HCT116 (cell line): Measurements from ENCODE around the gene RPTOR. TPM values are rescaled to one million over a fixed set of nuclear protein-coding genes. Genes with fewer than 3 reads are reported as not detected.
A peak's percentile ranks its signal among the peaks of the same experiment; 100 is the strongest.

ENCODE experiments used
- ATAC-seq: fragments of 200-7000 bp; cut with Tn5 transposase; 2 replicates; pipeline ENCODE4 v1.9.1; 2020; ENCODE audit warnings: mild to moderate bottlenecking, moderate library complexity
- BruUV-seq: library from RNA; stranded (reverse); fragments of 400-500 nt; replicated peaks from 2 replicates; lab custom pipeline; 2021; lab: Mats Ljungman, UMichigan
- CTCF ChIA-PET: fragments of 300-600 bp; sonication (Branson Sonifier 250); formaldehyde crosslinking; loops from one replicate; lab custom pipeline; 2021; ENCODE audit warnings: antibody characterized with exemption; lab: Charles Lee
- POLR2A ChIA-PET: fragments of 300-600, 350-600 bp; sonication (Branson Sonifier 250); formaldehyde crosslinking; loops from one replicate; lab custom pipeline; 2021; ENCODE audit warnings: antibody characterized with exemption; lab: Charles Lee
- RAD21 ChIA-PET, 2 experiments: fragments of 300-600 bp; sonication (Branson Sonifier 250); formaldehyde crosslinking; loops; one replicate each; lab custom pipeline; 2023; ENCODE audit warnings: low total read pairs in 2 of 2; ENCODE audit not compliant: uncharacterized antibody in 2 of 2, unreplicated experiment in 2 of 2, low non-redundant PET in 1 of 2; lab: Charles Lee
- DNase-seq: peaks from one replicate; pipeline ENCODE4 v3.0.0-alpha.2; 2010; ENCODE audit warnings: low read depth, low spot score
- H2AFZ ChIP-seq: fragments of 200-600 bp; shearing (Covaris generic), sonication (generic); 2 replicates; pipeline ENCODE4 v1.6.1; 2017; ENCODE audit warnings: low read depth, mixed run types, mixed read lengths, antibody characterized with exemption, low read length; ENCODE audit not compliant: poor library complexity, severe bottlenecking
- H3K27ac ChIP-seq: 2 replicates; pipeline ENCODE4 v1.5.1; 2012; ENCODE audit warnings: low read depth, low read length
- H3K27me3 ChIP-seq: fragments of 200-600 bp; sonication (generic); 2 replicates; pipeline ENCODE4 v1.6.1; 2016; ENCODE audit warnings: mixed run types, low read length, mixed read lengths; ENCODE audit not compliant: insufficient read depth
- H3K36me3 ChIP-seq, 2 experiments: fragments of 200-500 bp in 1 of 2; fragments of 200-600 bp in 1 of 2; sonication (Bioruptor generic) in 1 of 2; sonication (generic) in 1 of 2; 2 replicates each; pipeline versions ENCODE4 v1.5.1 to v1.6.1; 2014 to 2016; ENCODE audit warnings: low read length in 2 of 2, inconsistent platforms in 1 of 2, mixed read lengths in 1 of 2, mixed run types in 1 of 2; ENCODE audit not compliant: insufficient read depth in 2 of 2, control insufficient read depth in 1 of 2
- H3K4me1 ChIP-seq, 2 experiments: fragments of 200-600 bp in 1 of 2; sonication (generic) in 1 of 2; 2 replicates each; pipeline versions ENCODE4 v1.5.1 to v1.6.1; 2012 to 2017; ENCODE audit warnings: low read length in 2 of 2, inconsistent platforms in 1 of 2, mild to moderate bottlenecking in 1 of 2, mixed read lengths in 1 of 2, mixed run types in 1 of 2, moderate library complexity in 1 of 2; ENCODE audit not compliant: insufficient read depth in 2 of 2, control insufficient read depth in 1 of 2
- H3K4me2 ChIP-seq: fragments of 200-600 bp; sonication (generic); 2 replicates; pipeline ENCODE4 v1.6.1; 2017; ENCODE audit warnings: mixed run types, low read length, mixed read lengths
- H3K4me3 ChIP-seq, 2 experiments: fragments of 200-600 bp in 1 of 2; sonication (generic) in 1 of 2; replicated peaks in 1 of 2; 2 replicates each; pipeline ENCODE4 v1.5.1; 2011 to 2016; ENCODE audit warnings: low read length in 2 of 2, control low read depth in 1 of 2, low read depth in 1 of 2, mild to moderate bottlenecking in 1 of 2, mixed read lengths in 1 of 2, mixed run types in 1 of 2
- H3K79me2 ChIP-seq: fragments of 200-600 bp; sonication (generic); 2 replicates; pipeline ENCODE4 v1.6.1; 2017; ENCODE audit warnings: mild to moderate bottlenecking, mixed run types, low read length, moderate library complexity, mixed read lengths; ENCODE audit not compliant: insufficient read depth
- H3K9ac ChIP-seq: fragments of 200-600 bp; sonication (generic); 2 replicates; pipeline ENCODE4 v1.6.1; 2016; ENCODE audit warnings: low read length, mixed read lengths
- H3K9me2 ChIP-seq: fragments of 200-600 bp; sonication (generic), shearing (Covaris generic); 2 replicates; pipeline ENCODE4 v1.6.1; 2017; ENCODE audit warnings: mixed run types, mild to moderate bottlenecking, moderate library complexity; ENCODE audit not compliant: insufficient read depth
- H3K9me3 ChIP-seq, 2 experiments: fragments of 200-500 bp in 1 of 2; fragments of 200-600 bp in 1 of 2; sonication (Bioruptor generic) in 1 of 2; sonication (generic) in 1 of 2; 2 replicates each; pipeline ENCODE4 v1.6.1; 2014 to 2017; ENCODE audit warnings: low read length in 2 of 2, mixed read lengths in 2 of 2, inconsistent platforms in 1 of 2, low read depth in 1 of 2, mild to moderate bottlenecking in 1 of 2, mixed run types in 1 of 2, moderate library complexity in 1 of 2; ENCODE audit not compliant: control insufficient read depth in 1 of 2, insufficient read depth in 1 of 2
- H4K20me1 ChIP-seq: fragments of 200-600 bp; sonication (generic), shearing (Covaris generic); 2 replicates; pipeline ENCODE4 v1.6.1; 2017; ENCODE audit warnings: mixed run types, mild to moderate bottlenecking, moderate library complexity; ENCODE audit not compliant: insufficient read depth
- ATF3 ChIP-seq: IDR thresholded peaks from 2 replicates; pipeline ENCODE4 v1.6.1; 2012
- CTCF ChIP-seq, 3 experiments: fragments of 200-600 bp in 1 of 3; sonication (generic) in 1 of 3; IDR thresholded peaks in 2 of 3; conservative IDR thresholded peaks in 1 of 3; 2 replicates each; pipeline ENCODE4 v1.5.1; 2012 to 2017; ENCODE audit warnings: low read depth in 2 of 3, low read length in 2 of 3, antibody characterized with exemption in 1 of 3, borderline replicate concordance in 1 of 3, control low read depth in 1 of 3, mild to moderate bottlenecking in 1 of 3, mixed read lengths in 1 of 3, mixed run types in 1 of 3, moderate library complexity in 1 of 3; ENCODE audit not compliant: insufficient read depth in 1 of 3
- EZH2 ChIP-seq: fragments of 200-600 bp; sonication (generic); IDR thresholded peaks from 2 replicates; pipeline ENCODE4 v1.6.1; 2017; ENCODE audit warnings: antibody characterized with exemption, mixed run types
- FOSL1 ChIP-seq: IDR thresholded peaks from 2 replicates; pipeline ENCODE4 v1.6.1; 2012; ENCODE audit warnings: low read depth
- JUND ChIP-seq: IDR thresholded peaks from 2 replicates; pipeline ENCODE4 v1.6.1; 2012
- POLR2A ChIP-seq: IDR thresholded peaks from 2 replicates; pipeline ENCODE4 v1.7.0; 2011; ENCODE audit warnings: borderline replicate concordance; ENCODE audit not compliant: insufficient read depth, insufficient read length; ENCODE audit errors: extremely low read depth
- POLR2AphosphoS5 ChIP-seq: IDR thresholded peaks from 2 replicates; pipeline ENCODE4 v1.6.1; 2011; ENCODE audit warnings: mild to moderate bottlenecking, low read depth, low read length, moderate library complexity
- REST ChIP-seq: IDR thresholded peaks from 2 replicates; pipeline ENCODE4 v1.6.1; 2012; ENCODE audit warnings: low read depth
- SIN3A ChIP-seq: IDR thresholded peaks from 2 replicates; pipeline ENCODE4 v1.6.1; 2012; ENCODE audit warnings: low read depth
- TCF7L2 ChIP-seq: IDR thresholded peaks from 2 replicates; pipeline ENCODE4 v1.7.0; 2011; ENCODE audit warnings: borderline replicate concordance, inconsistent platforms; ENCODE audit not compliant: insufficient read depth, insufficient read length; ENCODE audit errors: extremely low read depth
- ZBTB33 ChIP-seq: IDR thresholded peaks from 2 replicates; pipeline ENCODE4 v1.6.1; 2011; ENCODE audit warnings: mild to moderate bottlenecking, low read length, moderate library complexity; ENCODE audit not compliant: insufficient replicate concordance; ENCODE audit errors: extremely low read depth
- intact Hi-C: fragments of 100-400 bp; cut with micrococcal nuclease; formaldehyde crosslinking; loops from 2 replicates; pipeline ENCODE4 v1.10.0; 2022
- total RNA-seq: library from RNA; stranded (reverse); gene quantifications from one replicate; pipeline ENCODE4 v1.2.1, GENCODE V29; 2021; ENCODE audit not compliant: unreplicated experiment

Gene RPTOR
- total RNA-seq, 1 experiment from 2014 or later = 69.5 TPM

GRCh38 chr17:80967404-80967872, 422.8 kb downstream of the RPTOR start:
- H3K36me3 ChIP-seq = no peaks in the 10 kb centered on the region; a peak in 1 of 4 replicates
- RAD21 ChIA-PET = no interaction called here
- H2AFZ ChIP-seq = no peak overlapping the region
- ATAC-seq (no peak; the same call in 1 of the 2 replicates), DNase-seq (no peak)
- no peaks in the 10 kb centered on the region for H4K20me1 ChIP-seq
- no peaks in the 10 kb centered on the region for H3K27me3 ChIP-seq
- no peaks in the 10 kb centered on the region for H3K79me2 ChIP-seq
- no peak overlapping the region for H3K9ac ChIP-seq
- H3K27ac ChIP-seq = no peak overlapping the region
- H3K4me3 ChIP-seq = no peak overlapping the region
- no peak overlapping the region for H3K4me2 ChIP-seq
- TF ChIP-seq POLR2AphosphoS5 (peak; percentile 55), ATF3 (no peak)
- POLR2A ChIA-PET = no interaction called here
- H3K4me1 ChIP-seq = no peaks in the 10 kb centered on the region
- intact Hi-C loops = no loop called here
- H3K9me2 ChIP-seq = no peaks in the 10 kb centered on the region
- CTCF ChIA-PET = interaction anchor here (1.1 kb wide), 1 partner anchor 540 kb away, joined by 3 read pairs; no protein-coding TSS in a partner anchor
- no peaks in the 10 kb centered on the region for H3K9me3 ChIP-seq
- BruUV-seq = no TSS peak

- ChIA-PET RAD21 (no interaction called here), POLR2A (no interaction called here), CTCF (no interaction called here)
- Histone ChIP-seq H3K4me3 (no peak overlapping the region), H3K27me3 (no peaks in the 10 kb centered on the region), H3K4me1 (no peaks in the 10 kb centered on the region), H3K9me3 (no peaks in the 10 kb centered on the region), H3K9ac (no peak overlapping the region), H3K4me2 (no peak overlapping the region), H3K36me3 (no peaks in the 10 kb centered on the region; a peak in 1 of 4 replicates), H4K20me1 (no peaks in the 10 kb centered on the region), H3K27ac (no peak overlapping the region), H3K79me2 (no peaks in the 10 kb centered on the region), H3K9me2 (no peaks in the 10 kb centered on the region), H2AFZ (no peak overlapping the region)
- ATAC-seq (no peak), DNase-seq (no peak)
- TSS peak; percentile 35 for BruUV-seq
- intact Hi-C loops = no loop called here
- TF ChIP-seq ZBTB33 (no peak), REST (no peak), POLR2A (no peak), POLR2AphosphoS5 (no peak; the same call in 1 of the 2 replicates), CTCF (IDR thresholded peaks at IDR 0.05 in 2 of 3, conservative IDR thresholded peaks at IDR 0.05 in 1 of 3; ENCODE audit: borderline replicate concordance in 1 of 3, insufficient read depth in 1 of 3, low read depth in 2 of 3, low read length in 2 of 3) (no peak), JUND (no peak), SIN3A (no peak), TCF7L2 (no peak), FOSL1 (no peak), EZH2 (no peak)
Measured at GRCh38 chr17:80968602-80969029, 424.0 kb downstream of the RPTOR start.
